H1 (cell line): Measurements from ENCODE around the gene ZNF432. TPM values are rescaled to one million over a fixed set of nuclear protein-coding genes. Genes with fewer than 3 reads are reported as not detected.

Source experiments
- POLR2A ChIP-seq, 2 experiments: IDR thresholded peaks; 1 replicate in 1 of 2; 2 replicates in 1 of 2; pipeline ENCODE4 v1.6.1; 2011; ENCODE audit warnings: low read depth in 2 of 2, low read length in 2 of 2, mild to moderate bottlenecking in 2 of 2; ENCODE audit errors: control extremely low read depth in 1 of 2
- TAF7 ChIP-seq: optimal IDR thresholded peaks from 2 replicates; pipeline ENCODE3; 2011; ENCODE audit warnings: low read depth, mild to moderate bottlenecking, inconsistent platforms, low read length, moderate library complexity, borderline replicate concordance
- polyA plus RNA-seq, 7 experiments: library from polyadenylated mRNA; depleted of rRNA in 3 of 7; stranded (reverse) in 5 of 7; unstranded in 2 of 7; fragments of >200 nt in 5 of 7; fragments of 200-250 nt in 2 of 7; gene quantifications; 1 replicate in 5 of 7; 2 replicates in 1 of 7; 4 replicates in 1 of 7; pipeline versions ENCODE4 v1.2.1 to v1.2.3, GENCODE V29; 2011 to 2013; ENCODE audit warnings: missing spikeins in 2 of 7, mixed read lengths in 2 of 7
- total RNA-seq: library from RNA; stranded (reverse); fragmentation: NEBNext Ultra II Directional; extraction: Animal tissue kit (Norgen Biotek cat#: 25700); gene quantifications from 2 replicates; pipeline ENCODE4 v1.2.1, GENCODE V29; 2021

ZNF432 gene
- total and polyA plus RNA-seq, 2 of the 8 experiments (the other 6 are each of a cell fraction or from before 2014, with no cell fraction given): 2.0 to 8.3 TPM

DNA sequence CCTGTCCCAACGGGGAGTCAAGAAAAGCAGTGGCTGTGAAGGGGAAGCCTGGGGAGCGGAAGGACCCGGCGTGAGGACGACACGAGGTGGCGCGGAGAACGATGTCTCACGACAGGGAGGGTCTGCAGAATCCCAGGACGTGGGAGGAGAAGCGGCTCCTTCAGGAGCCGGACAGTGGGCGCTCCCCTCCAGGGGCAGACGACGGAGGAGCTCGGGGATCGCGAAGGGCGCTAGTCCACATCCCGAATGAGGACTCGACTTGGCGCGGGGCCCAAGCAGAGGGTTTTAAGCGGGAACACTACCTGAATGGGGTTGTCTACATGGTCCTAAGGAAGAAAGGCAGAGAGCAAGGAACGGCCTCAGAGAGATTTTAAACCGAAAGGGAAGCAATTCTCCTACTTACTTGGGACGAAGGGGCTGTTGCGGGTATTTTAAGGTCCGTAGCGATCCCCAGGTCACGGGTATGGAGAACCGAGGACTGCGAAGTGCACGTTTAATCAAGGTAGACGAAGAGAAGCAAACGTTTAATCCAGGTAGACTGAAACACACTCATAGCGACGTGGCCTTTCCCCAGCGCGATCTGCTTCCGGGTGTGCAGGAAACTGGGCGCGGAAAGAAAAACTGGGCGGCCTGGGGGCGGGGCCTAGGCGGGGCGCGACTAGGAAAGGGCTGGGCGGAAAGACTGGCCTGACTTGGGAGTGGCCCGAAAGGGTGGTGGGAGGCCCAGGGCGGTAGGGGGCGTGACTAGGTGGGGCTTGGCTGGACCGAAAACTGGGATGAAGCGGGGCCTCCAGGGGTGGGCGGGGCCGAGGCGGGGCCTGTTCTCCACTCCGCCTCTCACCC is 46.8 kb upstream of the ZNF432 start, which contains the start of gene ZNF841 (continued):
- TF ChIP-seq TAF7 (peak; percentile 35), POLR2A (IDR thresholded peaks at IDR 0.05; ENCODE audit: control extremely low read depth in 1 of 2, low read depth in 2 of 2, low read length in 2 of 2) (peak; percentile 64 to 77)
